PFSK-1 (cell line): Measurements from ENCODE around the gene ZFP82.

Experiments used
- FOXP2 ChIP-seq: optimal IDR thresholded peaks from 2 replicates; pipeline ENCODE3; 2011; ENCODE audit warnings: borderline replicate concordance, control low read depth, inconsistent platforms; ENCODE audit not compliant: insufficient read depth; ENCODE audit errors: extremely low read length, extremely low read depth
- POLR2AphosphoS5 ChIP-seq: IDR thresholded peaks from 2 replicates; pipeline ENCODE4 v1.6.1; 2012; ENCODE audit warnings: low read depth, mild to moderate bottlenecking, control low read depth, low read length, moderate library complexity
- REST ChIP-seq, 2 experiments: IDR thresholded peaks; 2 replicates each; pipeline versions ENCODE4 v1.6.1 to v1.8.0; 2011 to 2012; ENCODE audit warnings: low read depth in 2 of 2, low read length in 2 of 2, control low read depth in 1 of 2, inconsistent platforms in 1 of 2, mild to moderate bottlenecking in 1 of 2, moderate library complexity in 1 of 2; ENCODE audit not compliant: insufficient read depth in 1 of 2
- SIN3A ChIP-seq: IDR thresholded peaks from 2 replicates; pipeline ENCODE4 v1.6.1; 2012; ENCODE audit warnings: mild to moderate bottlenecking, low read length, moderate library complexity, borderline replicate concordance; ENCODE audit not compliant: insufficient read depth
- TAF1 ChIP-seq: IDR thresholded peaks from 2 replicates; pipeline ENCODE4 v1.6.1; 2012; ENCODE audit warnings: low read length, control low read depth, borderline replicate concordance; ENCODE audit not compliant: insufficient read depth

The ZFP82 gene

GRCh38 chr19:36404498-36404897 is 13.9 kb downstream of the ZFP82 start:
- no peak for TF ChIP-seq SIN3A
- TF ChIP-seq TAF1: no peak
- no peak for TF ChIP-seq POLR2AphosphoS5
- TF ChIP-seq REST (IDR thresholded peaks at IDR 0.05; ENCODE audit: insufficient read depth in 1 of 2, low read depth in 2 of 2, low read length in 2 of 2): no peak
- no peak for TF ChIP-seq FOXP2

DNA sequence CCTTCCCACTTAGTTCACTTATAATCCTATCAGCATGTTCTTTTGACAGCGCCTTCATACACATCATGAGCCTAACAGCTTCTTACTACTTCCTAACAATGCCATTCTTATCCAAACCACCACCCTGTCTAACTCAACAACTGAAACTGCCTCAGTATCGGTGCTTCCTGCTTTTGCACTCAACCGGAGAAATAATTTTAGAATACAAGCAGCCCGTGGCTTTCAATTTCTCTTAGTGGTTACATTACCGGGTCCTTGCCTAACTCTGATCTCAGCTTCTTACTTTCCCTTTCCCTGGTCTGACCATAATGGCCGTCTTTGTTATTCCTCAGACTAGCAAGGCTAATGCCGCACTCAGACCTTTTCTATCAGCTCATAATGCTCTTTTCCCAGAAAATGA is 17.0 kb downstream of the ZFP82 start:
- no peak for TF ChIP-seq SIN3A
- no peak for TF ChIP-seq POLR2AphosphoS5
- no peak for TF ChIP-seq REST (IDR thresholded peaks at IDR 0.05; ENCODE audit: insufficient read depth in 1 of 2, low read depth in 2 of 2, low read length in 2 of 2)
- no peak for TF ChIP-seq FOXP2
- TF ChIP-seq TAF1: no peak

DNA sequence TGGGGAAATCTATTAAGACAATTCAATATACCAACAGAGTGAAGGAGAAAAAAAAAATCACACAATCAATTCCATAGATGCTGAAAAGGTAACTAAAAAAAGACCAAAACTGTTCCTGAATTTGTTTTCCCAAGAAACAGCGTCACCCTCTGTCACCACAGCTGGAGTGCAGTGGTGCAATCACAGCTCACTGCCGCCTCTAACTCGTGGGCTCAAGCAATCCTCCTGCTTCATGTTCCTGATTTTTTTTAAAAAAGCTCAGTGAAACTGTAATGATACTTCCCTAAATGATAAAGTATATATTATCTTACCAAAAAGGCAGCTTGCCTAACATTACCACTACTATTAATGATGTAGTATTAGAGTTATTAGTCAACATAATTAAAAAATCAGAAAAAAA is 19.9 kb downstream of the ZFP82 start:
- TF ChIP-seq TAF1 (no peak), POLR2AphosphoS5 (no peak), SIN3A (no peak), REST (IDR thresholded peaks at IDR 0.05; ENCODE audit: insufficient read depth in 1 of 2, low read depth in 2 of 2, low read length in 2 of 2) (no peak), FOXP2 (no peak)

DNA sequence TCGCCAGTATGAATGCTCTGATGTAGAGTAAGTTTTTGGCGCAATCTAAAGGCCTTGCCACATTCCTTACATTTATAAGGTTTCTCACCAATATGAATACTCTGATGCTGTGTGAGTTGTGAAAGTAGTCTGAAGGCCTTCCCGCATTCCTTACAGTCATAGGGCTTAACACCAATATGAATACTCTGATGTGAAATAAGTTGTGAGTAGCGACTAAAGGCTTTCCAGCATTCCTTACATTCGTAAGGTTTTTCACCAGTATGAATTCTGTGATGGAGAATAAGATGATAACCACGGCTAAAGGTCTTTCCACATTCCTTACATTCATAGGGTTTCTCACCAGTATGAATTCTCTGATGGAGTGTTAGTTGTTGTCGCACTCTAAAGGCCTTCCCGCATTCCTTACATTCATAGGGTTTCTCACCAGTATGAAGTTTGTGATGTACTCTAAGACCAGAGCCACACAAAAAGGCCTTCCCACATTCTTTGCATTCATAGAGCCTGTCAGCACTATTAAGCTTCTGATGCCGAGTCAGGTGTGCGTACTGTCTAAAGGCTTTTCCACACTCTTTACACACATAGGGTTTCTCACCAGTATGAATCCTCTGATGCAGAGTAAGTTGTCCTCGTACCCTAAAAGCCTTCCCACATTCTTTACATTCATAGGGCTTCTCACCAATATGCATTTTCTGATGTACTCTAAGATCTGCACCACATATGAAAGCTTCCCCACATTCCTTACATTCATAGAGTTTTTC is 25.3 kb downstream of the ZFP82 start:
- TF ChIP-seq FOXP2: no peak
- TF ChIP-seq POLR2AphosphoS5: no peak
- TF ChIP-seq TAF1: no peak
- no peak for TF ChIP-seq SIN3A
- no peak for TF ChIP-seq REST (IDR thresholded peaks at IDR 0.05; ENCODE audit: insufficient read depth in 1 of 2, low read depth in 2 of 2, low read length in 2 of 2)

- TF ChIP-seq POLR2AphosphoS5 (no peak), TAF1 (no peak), REST (IDR thresholded peaks at IDR 0.05; ENCODE audit: insufficient read depth in 1 of 2, low read depth in 2 of 2, low read length in 2 of 2) (no peak), SIN3A (no peak), FOXP2 (no peak)
Measured at GRCh38 chr19:36379510-36379819, 39.0 kb downstream of the ZFP82 start.
